RPMI8226 (cell line): ENCODE data around the gene SEPTIN12.
"Not testable (repeated sequence)": the region's sequence is repeated elsewhere in the genome, so short reads cannot be mapped to it uniquely, and the experiment has no call there.

Experiments
- DNase-seq: peaks from one replicate; pipeline ENCODE4 v3.0.0-alpha.2; 2015

SEPTIN12 gene

DNA sequence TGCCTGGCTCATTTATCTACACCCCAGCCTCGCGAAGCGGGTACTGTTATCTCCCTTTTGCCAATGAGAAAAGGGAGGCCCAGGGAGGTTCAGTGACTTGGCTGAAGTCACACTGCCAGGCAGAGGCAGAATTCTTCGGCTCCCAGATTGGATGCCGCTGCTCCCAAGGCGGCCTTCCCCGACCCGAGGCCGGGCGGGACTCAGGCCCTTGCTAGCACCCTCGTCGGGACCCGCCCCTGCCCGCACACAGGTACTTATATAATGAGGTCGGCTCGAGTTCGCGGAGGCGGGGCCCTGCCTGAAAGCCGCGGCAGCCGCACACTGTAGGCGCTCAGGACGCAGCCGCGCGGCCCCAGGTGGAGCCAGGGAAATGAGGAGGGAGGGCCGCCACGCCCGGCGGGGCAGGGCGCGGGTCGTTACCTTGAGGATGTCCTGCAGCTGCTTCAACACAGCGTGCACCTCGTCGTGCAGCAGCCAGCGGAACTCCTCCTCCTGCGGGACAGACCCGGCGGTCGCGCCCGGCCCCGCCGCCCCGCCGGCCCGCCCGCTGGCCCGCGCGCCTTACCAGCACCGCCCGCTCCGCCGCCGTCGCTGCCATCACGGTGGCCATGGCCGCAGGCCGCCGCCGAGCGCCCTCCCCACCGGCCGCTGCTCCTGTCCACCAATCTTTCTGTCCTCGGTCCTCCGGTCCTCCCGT is 14.0 kb upstream of the SEPTIN12 start, which contains the start of gene ROGDI:
ROGDI (minus strand) TSS at position 672 of the 697 bp plus-strand sequence; CDS start at position 610, 62 bp downstream.
- DNase-seq = peak; percentile 98

DNA sequence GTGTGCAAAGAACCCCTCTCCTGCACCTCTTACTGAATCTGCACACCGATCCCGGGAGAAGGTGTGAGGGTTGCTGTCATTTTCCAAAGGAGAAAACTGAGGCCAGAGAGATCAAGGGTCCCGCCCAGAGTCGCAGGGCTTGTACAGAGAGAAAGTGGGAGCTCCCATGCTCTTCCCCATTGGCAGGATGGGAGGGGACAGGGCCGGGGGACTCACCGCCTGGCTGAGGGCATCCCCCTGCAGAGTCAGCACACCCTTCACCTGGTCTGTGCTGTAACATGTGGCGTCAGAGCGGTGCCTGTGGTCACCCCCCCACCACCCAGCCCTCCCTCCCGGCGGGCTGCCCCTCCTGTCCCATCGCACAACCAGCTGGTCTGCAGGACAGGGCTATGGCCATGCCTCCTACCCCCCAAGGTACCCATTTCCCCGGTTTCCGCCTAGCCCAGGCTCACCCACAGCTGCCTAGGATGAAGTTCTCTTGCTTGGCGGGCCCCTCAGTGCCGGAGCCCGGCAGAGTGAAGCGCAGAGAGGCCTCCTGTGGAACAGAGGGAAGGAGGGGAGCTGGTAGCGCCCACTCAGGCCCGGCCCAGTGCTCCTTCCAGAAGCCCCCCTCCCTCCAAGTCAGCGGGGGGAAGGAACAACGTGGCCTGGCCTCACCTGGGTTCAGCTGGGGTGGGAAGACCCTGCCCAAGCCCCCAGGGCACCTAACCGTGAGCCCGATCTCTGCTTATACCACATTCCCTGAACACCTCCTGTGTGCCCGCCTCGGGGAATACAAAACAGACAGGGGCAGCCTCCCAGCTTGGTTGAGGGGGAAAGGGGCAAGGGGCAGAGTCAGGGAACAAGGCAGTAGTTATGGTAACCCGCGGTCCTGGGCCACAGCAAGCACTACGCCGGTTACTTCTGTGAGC is 13.2 kb upstream of the SEPTIN12 start:
- peak; percentile 33 for DNase-seq

DNA sequence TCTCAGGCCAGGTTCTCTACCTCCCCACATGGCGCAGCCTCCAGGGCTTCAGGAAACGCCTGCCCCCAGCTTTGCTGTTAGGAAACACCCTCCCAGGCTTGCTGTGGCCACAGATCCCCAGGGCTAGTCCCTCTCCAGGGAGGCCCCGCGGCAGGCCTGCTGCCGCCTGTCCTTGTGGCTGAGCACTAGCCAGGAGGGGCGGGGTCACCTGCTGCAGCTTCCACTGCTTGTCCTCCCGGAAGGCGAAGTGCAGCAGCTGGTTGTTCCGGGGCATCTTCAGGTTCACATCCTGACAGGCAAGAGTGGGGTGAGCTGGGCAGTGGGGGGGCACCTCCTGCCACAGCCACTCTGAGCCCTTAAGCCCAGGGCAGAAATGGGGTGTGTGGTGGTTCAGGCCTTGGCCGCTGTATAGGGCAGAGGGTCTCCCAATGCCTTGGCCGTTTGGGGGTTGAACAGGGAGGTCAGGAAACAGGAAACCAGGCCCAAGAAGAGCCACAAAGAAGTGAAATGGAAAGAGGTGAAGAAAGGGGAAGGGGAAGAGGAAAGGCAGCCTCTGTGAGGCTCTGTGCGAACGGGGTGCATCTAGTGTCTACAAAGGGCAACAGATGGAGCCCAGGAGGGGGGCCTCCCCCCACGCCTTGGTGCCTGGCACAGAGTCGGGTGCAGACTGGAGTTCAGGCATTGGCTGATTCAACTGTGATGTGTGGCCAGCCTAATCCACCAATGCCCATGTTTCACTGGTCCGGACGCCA is 12.3 kb upstream of the SEPTIN12 start:
- DNase-seq = peak; percentile 77

GRCh38 chr16:4799171-4799855 is 11.2 kb upstream of the SEPTIN12 start:
- no peak for DNase-seq

DNA sequence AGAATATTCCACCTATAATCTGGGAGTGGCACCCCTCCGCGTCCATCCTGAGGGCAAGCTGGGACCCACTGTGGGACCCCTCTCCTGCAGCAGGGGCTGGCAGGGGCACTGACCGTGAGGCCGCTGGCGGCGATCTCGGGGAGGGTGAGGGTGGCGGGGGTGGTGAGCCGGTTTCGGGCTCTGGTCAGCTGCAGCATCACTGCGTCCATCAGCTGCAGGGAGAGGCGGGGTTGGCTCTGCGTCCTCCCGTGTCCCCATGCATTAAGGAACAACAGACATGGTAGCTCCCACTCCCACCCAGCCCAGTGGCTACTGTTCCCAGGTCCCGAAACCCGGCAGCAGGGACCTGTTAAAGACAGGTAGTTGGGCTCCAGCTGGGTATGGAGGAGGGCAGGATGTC is 10.3 kb upstream of the SEPTIN12 start:
- DNase-seq = no peak

DNA sequence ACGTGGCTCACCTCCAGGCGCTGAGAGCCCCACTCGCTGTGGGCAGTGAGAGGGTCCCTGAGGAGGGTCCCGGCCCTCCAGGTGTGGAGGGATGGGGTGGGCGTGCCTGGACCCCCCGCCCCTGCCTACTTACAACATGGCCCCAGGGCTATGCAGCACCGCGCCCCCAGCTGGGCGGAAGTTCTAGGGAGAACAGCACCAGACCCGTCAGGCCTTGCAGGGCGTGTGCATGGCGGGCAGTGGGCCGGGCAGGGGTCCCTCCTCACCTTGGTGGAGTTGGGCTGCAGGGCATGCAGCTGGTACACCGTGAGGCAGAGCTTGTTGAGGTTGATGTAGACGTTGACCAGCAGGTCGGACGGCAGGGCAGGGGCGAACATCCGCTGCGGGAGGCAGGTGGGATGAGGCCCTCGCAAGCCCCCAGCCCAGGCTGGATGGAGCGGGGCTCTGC is 9.7 kb upstream of the SEPTIN12 start:
- no peak for DNase-seq

- DNase-seq = no peak
Measured at GRCh38 chr16:4796982-4797804, 9.0 kb upstream of the SEPTIN12 start.

DNA sequence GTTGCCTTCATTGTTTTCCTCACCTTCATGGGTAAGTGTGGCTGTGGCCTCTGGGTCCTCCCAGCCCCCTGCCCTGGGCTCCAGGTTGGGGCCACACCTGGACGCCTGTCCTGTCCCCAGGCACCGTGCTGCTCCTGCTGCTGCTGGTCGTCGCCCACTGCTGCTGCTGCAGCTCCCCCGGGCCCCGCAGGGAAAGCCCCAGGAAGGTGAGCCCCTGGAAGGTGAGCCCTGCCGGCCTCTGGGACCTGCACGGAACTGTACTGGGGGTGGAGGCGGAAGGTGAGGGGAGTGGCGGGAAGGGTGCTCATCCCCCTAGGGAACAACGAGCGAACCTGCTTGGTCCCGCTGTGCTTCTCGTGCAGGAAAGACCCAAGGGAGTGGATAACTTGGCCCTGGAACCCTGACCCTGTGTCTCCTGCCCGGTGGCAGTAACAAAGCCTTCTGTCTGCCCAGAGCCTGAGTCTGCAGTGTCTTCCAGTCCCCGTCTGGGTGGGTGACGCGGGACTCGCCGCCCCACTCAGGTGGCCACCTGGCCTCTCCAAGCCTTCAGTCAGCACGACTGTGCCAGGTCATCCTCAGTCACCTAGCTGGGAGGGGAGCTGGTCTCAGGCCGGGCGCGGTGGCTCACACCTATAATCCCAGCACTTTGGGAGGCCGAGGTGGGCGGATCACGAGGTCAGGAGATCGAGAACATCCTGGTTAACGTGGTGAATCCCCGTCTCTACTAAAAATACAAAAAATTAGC is 7.9 kb upstream of the SEPTIN12 start:
- DNase-seq = no peak

GRCh38 chr16:4795181-4795827 is 7.2 kb upstream of the SEPTIN12 start, which contains the start of gene SMIM22:
SMIM22 (plus strand) TSS chr16:4795369; CDS start chr16:4795735, 366 bp downstream.
- DNase-seq = peak; percentile 63

- DNase-seq = no peak
Measured at GRCh38 chr16:4792951-4793513, 4.9 kb upstream of the SEPTIN12 start.

- DNase-seq = no peak
Measured at GRCh38 chr16:4790871-4791270, 2.7 kb upstream of the SEPTIN12 start.

DNA sequence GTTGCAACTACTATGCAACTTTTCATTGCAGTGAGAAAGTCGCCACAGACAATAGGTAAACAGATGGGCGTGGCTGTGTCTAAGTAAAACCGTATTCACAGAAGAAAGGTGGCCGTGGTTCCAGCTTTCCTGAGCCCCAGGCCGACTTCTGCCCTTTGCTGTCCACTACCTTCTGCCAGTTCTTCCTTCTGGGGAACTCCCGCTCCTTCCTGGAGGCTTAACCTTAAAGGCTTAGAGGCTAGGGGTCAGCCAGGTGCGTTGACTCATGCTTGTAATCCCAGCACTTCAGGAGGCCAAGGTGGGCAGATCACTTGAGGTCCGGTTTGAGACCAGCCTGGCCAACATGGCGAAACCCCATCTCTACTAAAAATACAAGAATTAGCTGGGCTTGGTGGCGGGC is 2.1 kb upstream of the SEPTIN12 start:
- no peak for DNase-seq

GRCh38 chr16:4788910-4789309 is 765 bp upstream of the SEPTIN12 start:
- DNase-seq = no peak

- no peak for DNase-seq
Measured at GRCh38 chr16:4788489-4788889, 344 bp upstream of the SEPTIN12 start.

DNA sequence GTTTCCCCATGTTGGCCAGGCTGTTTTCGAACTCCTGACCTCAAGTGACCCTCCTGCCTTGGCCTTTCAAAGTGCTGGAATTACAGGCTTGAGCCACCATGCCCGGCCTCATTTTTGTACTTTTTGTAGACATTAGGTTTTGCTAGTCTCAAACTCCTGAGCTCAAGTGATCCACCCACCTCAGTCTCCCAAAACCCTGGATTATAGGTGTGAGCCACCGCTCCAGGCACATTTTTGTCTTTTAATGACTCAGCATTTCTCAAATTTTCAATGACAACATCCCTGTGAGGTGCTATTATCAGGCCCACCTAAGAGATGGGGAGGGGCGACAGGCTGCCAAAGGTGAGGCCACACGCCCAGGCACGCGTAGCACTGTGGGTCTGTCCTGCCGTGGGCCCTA is 1.1 kb downstream of the SEPTIN12 start:
- no peak for DNase-seq

DNA sequence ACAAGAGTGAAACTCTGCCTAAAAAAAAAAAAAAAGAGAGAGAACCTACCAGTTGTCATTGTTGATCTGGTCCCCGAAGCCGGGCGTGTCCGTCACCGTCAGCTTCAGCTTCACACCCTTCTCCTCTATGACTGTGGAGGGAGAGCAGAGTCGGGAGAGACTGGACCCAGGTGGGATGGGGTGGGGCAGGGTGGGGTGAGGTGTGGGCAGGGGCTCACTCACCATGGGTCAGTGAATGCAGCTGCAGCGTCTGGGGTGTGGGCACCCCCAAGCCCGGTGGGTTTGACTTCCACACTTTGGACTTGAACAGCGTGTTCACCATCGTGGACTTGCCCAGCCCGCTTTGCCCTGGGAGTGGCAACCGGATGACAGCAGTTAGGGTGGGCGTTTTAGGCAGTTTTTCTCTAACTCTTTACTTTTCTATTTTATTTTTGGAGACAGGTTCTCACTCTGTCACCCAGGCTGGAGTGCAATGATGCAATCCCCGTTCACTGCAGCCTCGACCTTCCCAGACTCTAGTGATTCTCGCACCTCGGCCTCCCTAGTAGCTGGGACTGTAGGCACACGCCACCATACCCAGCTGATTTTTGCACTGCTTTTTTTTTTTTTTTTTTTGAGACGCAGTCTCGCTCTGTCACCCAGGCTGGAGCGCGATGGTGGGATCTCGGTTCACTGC is 2.2 kb downstream of the SEPTIN12 start:
- DNase-seq = no peak

DNA sequence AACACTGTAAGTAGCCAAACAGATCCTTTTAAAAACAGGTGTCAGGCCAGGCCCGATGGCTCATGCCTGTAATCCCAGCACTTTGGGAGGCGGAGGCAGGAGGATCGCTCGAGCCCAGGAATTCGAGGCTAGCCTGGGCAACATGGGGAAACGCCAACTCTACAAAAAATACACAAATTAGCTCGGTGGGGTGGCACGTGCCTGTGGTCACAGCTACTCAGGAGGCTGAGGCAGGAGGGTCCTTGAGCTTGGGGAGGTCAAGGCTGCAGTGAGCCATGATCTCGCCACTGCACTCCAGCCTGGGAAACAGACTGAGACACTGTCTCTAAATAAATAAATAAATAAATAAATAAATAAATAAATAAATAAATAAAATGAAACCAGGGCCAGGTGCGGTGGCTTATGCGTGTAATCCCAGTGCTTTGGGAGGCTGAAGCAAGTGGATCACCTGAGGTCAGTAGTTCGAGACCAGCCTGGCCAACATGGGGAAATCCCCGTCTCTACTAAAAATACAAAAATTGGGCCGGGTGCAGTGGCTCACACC is 3.6 kb downstream of the SEPTIN12 start:
- DNase-seq = not testable (repeated sequence)

GRCh38 chr16:4783951-4784336 is 4.2 kb downstream of the SEPTIN12 start:
- DNase-seq = no peak
